K562 (cell line): ENCODE measurements around the gene CNTROB. TPM values are rescaled to one million over a fixed set of nuclear protein-coding genes. Genes with fewer than 3 reads are reported as not detected.

Experiments
- CSDE1 ChIP-seq, 2 experiments: fragments of 450-650 bp; IDR thresholded peaks; 2 replicates each; pipeline ENCODE4 v1.6.1; 2016; ENCODE audit warnings: mild to moderate bottlenecking in 1 of 2
- ESRRB ChIP-seq: fragments of 250-450 bp; sonication (Bioruptor Pico); IDR thresholded peaks from 2 replicates; pipeline ENCODE4 v1.5.0; 2020; ENCODE audit warnings: mild to moderate bottlenecking, moderate library complexity, borderline replicate concordance
- HDAC2 ChIP-seq: fragments of 450-650 bp; IDR thresholded peaks from 2 replicates; pipeline ENCODE4 v1.6.1; 2016; ENCODE audit warnings: mild to moderate bottlenecking
- HMGN3 ChIP-seq: IDR thresholded peaks from 2 replicates; pipeline ENCODE4 v1.6.1; 2011; ENCODE audit warnings: borderline replicate concordance, low read depth, mild to moderate bottlenecking, mixed read lengths, low read length; ENCODE audit not compliant: insufficient read length; ENCODE audit errors: extremely low read depth
- KDM5B ChIP-seq: fragments of 200-600 bp; sonication (generic); IDR thresholded peaks from 2 replicates; pipeline ENCODE4 v1.6.1; 2012; ENCODE audit warnings: low read depth, mild to moderate bottlenecking, moderate library complexity, low read length, control low read depth, inconsistent platforms; ENCODE audit not compliant: insufficient replicate concordance
- LEF1 ChIP-seq: fragments of 450-650 bp; IDR thresholded peaks from 2 replicates; pipeline ENCODE4 v1.6.1; 2016; ENCODE audit warnings: mild to moderate bottlenecking
- MCM5 ChIP-seq: fragments of 450-650 bp; IDR thresholded peaks from 2 replicates; pipeline ENCODE4 v1.6.1; 2016; ENCODE audit warnings: low read depth
- NRF1 ChIP-seq, 2 experiments: fragments of 450-650 bp; IDR thresholded peaks in 1 of 2; conservative IDR thresholded peaks in 1 of 2; 2 replicates each; pipeline ENCODE4 v1.6.1; 2014; ENCODE audit warnings: mild to moderate bottlenecking in 2 of 2
- NUFIP1 ChIP-seq: fragments of 450-650 bp; IDR thresholded peaks from 2 replicates; pipeline ENCODE4 v1.6.1; 2018; ENCODE audit not compliant: partially characterized antibody
- POLR2AphosphoS5 ChIP-seq: IDR thresholded peaks from 2 replicates; pipeline ENCODE4 v1.6.1; 2011; ENCODE audit warnings: mild to moderate bottlenecking, low read depth, low read length, moderate library complexity; ENCODE audit not compliant: control insufficient read depth, insufficient read depth
- SMAD4 ChIP-seq: fragments of 250-450 bp; sonication (Bioruptor Pico); conservative IDR thresholded peaks from 2 replicates; pipeline ENCODE4 v1.8.0; 2021; ENCODE audit warnings: inconsistent platforms, mild to moderate bottlenecking, moderate library complexity
- TAF15 ChIP-seq: fragments of 200-400 bp; formaldehyde crosslinking; IDR thresholded peaks from 2 replicates; pipeline ENCODE4 v1.6.1; 2017; ENCODE audit warnings: mild to moderate bottlenecking, low read depth, low read length, moderate library complexity
- TAF7 ChIP-seq: fragments of 450-650 bp; IDR thresholded peaks from 2 replicates; pipeline ENCODE4 v1.6.1; 2016; ENCODE audit warnings: missing genetic modification characterization, missing compliant biosample characterization
- TBP ChIP-seq: optimal IDR thresholded peaks from 2 replicates; pipeline ENCODE3; 2011; ENCODE audit warnings: low read depth, low read length, improper control_type of control experiment
- TGIF2 ChIP-seq: sonication (generic); formaldehyde crosslinking; IDR thresholded peaks from 2 replicates; pipeline ENCODE4 v1.8.1; 2022; ENCODE audit warnings: mild to moderate bottlenecking, missing genetic modification reagents, moderate library complexity
- ZNF217 ChIP-seq: sonication (generic); formaldehyde crosslinking; IDR thresholded peaks from 2 replicates; pipeline ENCODE4 v1.8.0; 2022; ENCODE audit warnings: mild to moderate bottlenecking, missing genetic modification reagents
- ZNF589 ChIP-seq: fragments of 200-800 bp; sonication (Bioruptor generic); IDR thresholded peaks from 2 replicates; pipeline ENCODE4 v1.6.1; 2016; ENCODE audit warnings: low read depth, missing genetic modification characterization, missing compliant biosample characterization
- ZNF644 ChIP-seq: fragments of 200-800 bp; sonication (Bioruptor generic); IDR thresholded peaks from 2 replicates; pipeline ENCODE4 v1.6.1; 2016; ENCODE audit warnings: low read depth, missing genetic modification characterization, missing compliant biosample characterization
- ZNF77 ChIP-seq: fragments of 250-450 bp; sonication (Bioruptor Pico); IDR thresholded peaks from 2 replicates; pipeline ENCODE4 v1.5.0; 2020
- ZNF830 ChIP-seq: fragments of 250-450 bp; sonication (Bioruptor Pico); IDR thresholded peaks from 2 replicates; pipeline ENCODE4 v1.5.0; 2021; ENCODE audit warnings: mild to moderate bottlenecking
- polyA plus RNA-seq, 8 experiments: library from polyadenylated mRNA; depleted of rRNA in 4 of 8; stranded (reverse) in 5 of 8; unstranded in 3 of 8; fragments of >200 nt; fragmentation: Nextera tagmentation in 2 of 8; fragmentation: Illumina TruSeq in 1 of 8; extraction: Ambion mirVana in 2 of 8; extraction: Trizol in 1 of 8; gene quantifications; 2 replicates each; pipeline versions ENCODE4 v1.2.1 to v1.2.3, GENCODE V29; 2011 to 2014; ENCODE audit warnings: inconsistent platforms in 1 of 8, missing spikeins in 1 of 8
- total RNA-seq, 7 experiments: library from RNA; depleted of rRNA in 6 of 7; stranded (reverse); fragments of >200 nt in 6 of 7; fragmentation: Illumina TruSeq in 2 of 7; extraction: Trizol in 2 of 7; gene quantifications; 2 replicates each; pipeline versions ENCODE4 v1.2.1 to v1.2.3, GENCODE V29; 2011 to 2021; ENCODE audit warnings: low replicate concordance in 1 of 7
- TF ChIP-seq, protein P1 (sequence below): fragments of 450-650 bp; IDR thresholded peaks from 2 replicates; pipeline ENCODE4 v1.6.1; 2018; ENCODE audit not compliant: partially characterized antibody
- TF ChIP-seq, protein P2 (sequence below): fragments of 250-450 bp; sonication (Bioruptor Pico); IDR thresholded peaks from 2 replicates; pipeline ENCODE4 v1.8.0; 2021; ENCODE audit warnings: borderline replicate concordance, mild to moderate bottlenecking, moderate library complexity; ENCODE audit not compliant: poor library complexity, severe bottlenecking
- TF ChIP-seq, protein P3 (sequence below): fragments of 450-650 bp; IDR thresholded peaks from 2 replicates; pipeline ENCODE4 v1.6.1; 2017; ENCODE audit warnings: antibody characterized with exemption

The CNTROB gene
- total and polyA plus RNA-seq, 9 of the 15 experiments (the other 6 are each of a cell fraction or from before 2014, with no cell fraction given): 1.9 to 33.3 (median 23.0) TPM

DNA sequence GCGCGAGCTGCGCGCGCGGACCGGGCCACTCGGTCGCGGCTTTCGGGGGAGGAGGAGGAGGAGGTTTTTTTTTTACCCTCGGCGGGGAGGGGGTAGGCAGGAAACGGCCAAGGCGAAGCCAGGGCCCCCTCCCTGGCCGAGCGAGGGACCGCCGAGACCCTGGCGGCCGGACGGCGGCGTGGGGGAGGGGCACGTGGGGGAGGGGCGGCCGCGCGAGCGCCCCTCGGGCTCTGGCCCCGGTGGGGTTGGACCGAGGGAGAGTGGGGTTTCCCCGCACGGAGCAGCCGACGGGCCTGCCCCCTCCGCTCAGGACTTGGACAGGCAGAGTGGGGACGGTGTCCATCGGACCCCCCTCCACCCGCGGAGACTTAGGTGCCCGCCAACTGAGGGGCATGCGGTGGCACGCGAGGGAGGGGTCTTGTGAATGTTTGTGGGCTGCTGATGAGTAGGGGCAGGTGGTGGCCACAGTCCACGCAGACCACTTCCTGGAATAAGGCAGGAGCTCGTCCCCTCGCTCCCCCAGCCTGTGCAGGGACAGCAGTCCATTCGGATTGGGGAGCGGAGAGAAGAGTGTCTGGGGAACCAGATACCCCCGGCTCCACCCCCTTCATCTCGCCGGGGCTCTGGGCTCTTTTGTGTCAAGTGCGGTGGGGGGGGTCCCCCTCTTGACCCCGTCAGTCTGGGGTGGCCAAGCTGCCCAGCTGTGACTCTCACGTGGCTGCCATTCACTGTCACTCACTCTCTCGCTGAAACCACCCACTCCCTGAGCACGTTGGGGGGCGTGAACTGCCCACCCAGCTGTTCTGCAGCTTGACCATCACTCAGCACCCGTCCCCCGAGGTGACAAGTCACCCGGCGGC, 46.4 kb upstream of the CNTROB start (continued):
- TF ChIP-seq, protein P1, sequence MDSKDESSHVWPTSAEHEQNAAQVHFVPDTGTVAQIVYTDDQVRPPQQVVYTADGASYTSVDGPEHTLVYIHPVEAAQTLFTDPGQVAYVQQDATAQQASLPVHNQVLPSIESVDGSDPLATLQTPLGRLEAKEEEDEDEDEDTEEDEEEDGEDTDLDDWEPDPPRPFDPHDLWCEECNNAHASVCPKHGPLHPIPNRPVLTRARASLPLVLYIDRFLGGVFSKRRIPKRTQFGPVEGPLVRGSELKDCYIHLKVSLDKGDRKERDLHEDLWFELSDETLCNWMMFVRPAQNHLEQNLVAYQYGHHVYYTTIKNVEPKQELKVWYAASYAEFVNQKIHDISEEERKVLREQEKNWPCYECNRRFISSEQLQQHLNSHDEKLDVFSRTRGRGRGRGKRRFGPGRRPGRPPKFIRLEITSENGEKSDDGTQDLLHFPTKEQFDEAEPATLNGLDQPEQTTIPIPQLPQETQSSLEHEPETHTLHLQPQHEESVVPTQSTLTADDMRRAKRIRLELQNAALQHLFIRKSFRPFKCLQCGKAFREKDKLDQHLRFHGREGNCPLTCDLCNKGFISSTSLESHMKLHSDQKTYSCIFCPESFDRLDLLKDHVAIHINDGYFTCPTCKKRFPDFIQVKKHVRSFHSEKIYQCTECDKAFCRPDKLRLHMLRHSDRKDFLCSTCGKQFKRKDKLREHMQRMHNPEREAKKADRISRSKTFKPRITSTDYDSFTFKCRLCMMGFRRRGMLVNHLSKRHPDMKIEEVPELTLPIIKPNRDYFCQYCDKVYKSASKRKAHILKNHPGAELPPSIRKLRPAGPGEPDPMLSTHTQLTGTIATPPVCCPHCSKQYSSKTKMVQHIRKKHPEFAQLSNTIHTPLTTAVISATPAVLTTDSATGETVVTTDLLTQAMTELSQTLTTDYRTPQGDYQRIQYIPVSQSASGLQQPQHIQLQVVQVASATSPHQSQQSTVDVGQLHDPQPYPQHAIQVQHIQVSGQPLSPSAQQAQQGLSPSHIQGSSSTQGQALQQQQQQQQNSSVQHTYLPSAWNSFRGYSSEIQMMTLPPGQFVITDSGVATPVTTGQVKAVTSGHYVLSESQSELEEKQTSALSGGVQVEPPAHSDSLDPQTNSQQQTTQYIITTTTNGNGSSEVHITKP: peak; percentile 91
- TF ChIP-seq POLR2AphosphoS5 (0 out of 2 replicates have a peak, but pooled peaks have one; percentile 26), ZNF589 (no peak), HMGN3 (no peak), ZNF217 (CRISPR knock-in tag) (no peak), MCM5 (no peak), HDAC2 (no peak; the same call in 1 of the 2 replicates), TGIF2 (peak; percentile 42; the same call in 1 of the 2 replicates), CSDE1 (IDR thresholded peaks at IDR 0.05) (no peak), NUFIP1 (no peak), TAF7 (tag) (no peak), TAF15 (no peak), ZNF644 (tag) (no peak), ESRRB (CRISPR knock-in tag) (no peak), KDM5B (no peak), TBP (peak; percentile 15), ZNF77 (CRISPR knock-in tag) (no peak), ZNF830 (no peak), LEF1 (no peak), SMAD4 (CRISPR knock-in tag) (no peak; the same call in 1 of the 2 replicates), NRF1 (conservative IDR thresholded peaks at IDR 0.05 in 1 of 2, IDR thresholded peaks at IDR 0.05 in 1 of 2) (no peak)
- TF ChIP-seq, protein P2, sequence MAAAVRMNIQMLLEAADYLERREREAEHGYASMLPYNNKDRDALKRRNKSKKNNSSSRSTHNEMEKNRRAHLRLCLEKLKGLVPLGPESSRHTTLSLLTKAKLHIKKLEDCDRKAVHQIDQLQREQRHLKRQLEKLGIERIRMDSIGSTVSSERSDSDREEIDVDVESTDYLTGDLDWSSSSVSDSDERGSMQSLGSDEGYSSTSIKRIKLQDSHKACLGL (CRISPR knock-in tag): no peak
- TF ChIP-seq, protein P3, sequence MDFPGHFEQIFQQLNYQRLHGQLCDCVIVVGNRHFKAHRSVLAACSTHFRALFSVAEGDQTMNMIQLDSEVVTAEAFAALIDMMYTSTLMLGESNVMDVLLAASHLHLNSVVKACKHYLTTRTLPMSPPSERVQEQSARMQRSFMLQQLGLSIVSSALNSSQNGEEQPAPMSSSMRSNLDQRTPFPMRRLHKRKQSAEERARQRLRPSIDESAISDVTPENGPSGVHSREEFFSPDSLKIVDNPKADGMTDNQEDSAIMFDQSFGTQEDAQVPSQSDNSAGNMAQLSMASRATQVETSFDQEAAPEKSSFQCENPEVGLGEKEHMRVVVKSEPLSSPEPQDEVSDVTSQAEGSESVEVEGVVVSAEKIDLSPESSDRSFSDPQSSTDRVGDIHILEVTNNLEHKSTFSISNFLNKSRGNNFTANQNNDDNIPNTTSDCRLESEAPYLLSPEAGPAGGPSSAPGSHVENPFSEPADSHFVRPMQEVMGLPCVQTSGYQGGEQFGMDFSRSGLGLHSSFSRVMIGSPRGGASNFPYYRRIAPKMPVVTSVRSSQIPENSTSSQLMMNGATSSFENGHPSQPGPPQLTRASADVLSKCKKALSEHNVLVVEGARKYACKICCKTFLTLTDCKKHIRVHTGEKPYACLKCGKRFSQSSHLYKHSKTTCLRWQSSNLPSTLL: no peak
